Measurements from ENCODE around the gene PTPRN2. TPM values are rescaled to one million over a fixed set of nuclear protein-coding genes. Genes with fewer than 3 reads are reported as not detected.

The PTPRN2 gene
- total RNA-seq, 1 experiment from 2014 or later, result 1.7 TPM

- Histone ChIP-seq H3K79me2 (ENCODE audit: low read length) (no peaks in the 10 kb centered on the region), H3K36me3 (ENCODE audit: insufficient read depth, low read length) (no peaks in the 10 kb centered on the region), H3K27ac (ENCODE audit: low read length) (no peak overlapping the region), H3K27me3 (ENCODE audit: low read length) (no peaks in the 10 kb centered on the region), H3K9ac (ENCODE audit: low read length) (no peak overlapping the region), H3K9me2 (replicated peaks; ENCODE audit: insufficient read depth, low read length) (no peaks in the 10 kb centered on the region), H3K4me1 (ENCODE audit: low read length) (no peaks in the 10 kb centered on the region), H3K9me3 (ENCODE audit: low read length) (no peaks in the 10 kb centered on the region), H4K20me1 (ENCODE audit: insufficient read depth, low read depth, low read length) (no peaks in the 10 kb centered on the region), H3K4me3 (ENCODE audit: low read length) (no peak overlapping the region), H3K4me2 (ENCODE audit: low read depth, low read length, poor library complexity, severe bottlenecking) (no peak overlapping the region), H2AFZ (ENCODE audit: low read length) (no peak overlapping the region)
- no peak for DNase-seq
These were observed 1046.1 kb downstream of the PTPRN2 start for GRCh38 chr7:157541295-157542067.

- Histone ChIP-seq H3K27ac (ENCODE audit: low read length) (no peak overlapping the region), H3K4me1 (ENCODE audit: low read length) (no peaks in the 10 kb centered on the region), H2AFZ (ENCODE audit: low read length) (no peak overlapping the region), H3K27me3 (ENCODE audit: low read length) (no peaks in the 10 kb centered on the region), H3K36me3 (ENCODE audit: insufficient read depth, low read length) (no peaks in the 10 kb centered on the region), H3K9me2 (replicated peaks; ENCODE audit: insufficient read depth, low read length) (no peaks in the 10 kb centered on the region), H3K9ac (ENCODE audit: low read length) (no peak overlapping the region), H4K20me1 (ENCODE audit: insufficient read depth, low read depth, low read length) (no peaks in the 10 kb centered on the region), H3K9me3 (ENCODE audit: low read length) (no peaks in the 10 kb centered on the region), H3K4me3 (ENCODE audit: low read length) (no peak overlapping the region), H3K4me2 (ENCODE audit: low read depth, low read length, poor library complexity, severe bottlenecking) (no peak overlapping the region), H3K79me2 (ENCODE audit: low read length) (no peaks in the 10 kb centered on the region)
- no peak for DNase-seq
These were observed 1046.9 kb downstream of the PTPRN2 start for GRCh38 chr7:157540606-157541294.

GRCh38 chr7:157540020-157540419 lies 1047.6 kb downstream of the PTPRN2 start:
- H2AFZ ChIP-seq (ENCODE audit: low read length), result no peak overlapping the region
- H3K9ac ChIP-seq (ENCODE audit: low read length), result no peak overlapping the region
- no peaks in the 10 kb centered on the region for H3K79me2 ChIP-seq (ENCODE audit: low read length)
- H3K27ac ChIP-seq (ENCODE audit: low read length), result no peak overlapping the region
- H3K4me1 ChIP-seq (ENCODE audit: low read length), result no peaks in the 10 kb centered on the region
- DNase-seq, result no peak
- H3K36me3 ChIP-seq (ENCODE audit: insufficient read depth, low read length), result no peaks in the 10 kb centered on the region
- H3K9me2 ChIP-seq (replicated peaks; ENCODE audit: insufficient read depth, low read length), result no peaks in the 10 kb centered on the region
- H3K9me3 ChIP-seq (ENCODE audit: low read length), result no peaks in the 10 kb centered on the region
- no peaks in the 10 kb centered on the region for H4K20me1 ChIP-seq (ENCODE audit: insufficient read depth, low read depth, low read length)
- no peak overlapping the region for H3K4me2 ChIP-seq (ENCODE audit: low read depth, low read length, poor library complexity, severe bottlenecking)
- H3K27me3 ChIP-seq (ENCODE audit: low read length), result no peaks in the 10 kb centered on the region
- H3K4me3 ChIP-seq (ENCODE audit: low read length), result no peak overlapping the region

- Histone ChIP-seq H3K9ac (ENCODE audit: low read length) (no peak overlapping the region), H4K20me1 (ENCODE audit: insufficient read depth, low read depth, low read length) (no peaks in the 10 kb centered on the region), H3K9me2 (replicated peaks; ENCODE audit: insufficient read depth, low read length) (no peaks in the 10 kb centered on the region), H3K27ac (ENCODE audit: low read length) (no peak overlapping the region), H3K4me2 (ENCODE audit: low read depth, low read length, poor library complexity, severe bottlenecking) (no peak overlapping the region), H2AFZ (ENCODE audit: low read length) (no peak overlapping the region), H3K4me3 (ENCODE audit: low read length) (no peak overlapping the region), H3K4me1 (ENCODE audit: low read length) (no peaks in the 10 kb centered on the region), H3K27me3 (ENCODE audit: low read length) (no peaks in the 10 kb centered on the region), H3K9me3 (ENCODE audit: low read length) (no peaks in the 10 kb centered on the region), H3K79me2 (ENCODE audit: low read length) (no peaks in the 10 kb centered on the region), H3K36me3 (ENCODE audit: insufficient read depth, low read length) (no peaks in the 10 kb centered on the region)
- DNase-seq, result no peak
These were observed 1048.1 kb downstream of the PTPRN2 start for GRCh38 chr7:157539521-157539920.

- no peak overlapping the region for H3K4me3 ChIP-seq (ENCODE audit: low read length)
- no peaks in the 10 kb centered on the region for H4K20me1 ChIP-seq (ENCODE audit: insufficient read depth, low read depth, low read length)
- no peaks in the 10 kb centered on the region for H3K79me2 ChIP-seq (ENCODE audit: low read length)
- no peaks in the 10 kb centered on the region for H3K9me2 ChIP-seq (replicated peaks; ENCODE audit: insufficient read depth, low read length)
- no peaks in the 10 kb centered on the region for H3K4me1 ChIP-seq (ENCODE audit: low read length)
- H3K4me2 ChIP-seq (ENCODE audit: low read depth, low read length, poor library complexity, severe bottlenecking), result no peak overlapping the region
- no peak overlapping the region for H2AFZ ChIP-seq (ENCODE audit: low read length)
- no peaks in the 10 kb centered on the region for H3K9me3 ChIP-seq (ENCODE audit: low read length)
- no peak overlapping the region for H3K27ac ChIP-seq (ENCODE audit: low read length)
- H3K27me3 ChIP-seq (ENCODE audit: low read length), result no peaks in the 10 kb centered on the region
- no peak for DNase-seq
- H3K9ac ChIP-seq (ENCODE audit: low read length), result no peak overlapping the region
- no peaks in the 10 kb centered on the region for H3K36me3 ChIP-seq (ENCODE audit: insufficient read depth, low read length)
These were observed 1048.9 kb downstream of the PTPRN2 start for GRCh38 chr7:157538735-157539134.

GRCh38 chr7:157538321-157538720 lies 1049.3 kb downstream of the PTPRN2 start:
- DNase-seq, result no peak
- Histone ChIP-seq H3K4me1 (ENCODE audit: low read length) (no peaks in the 10 kb centered on the region), H3K9ac (ENCODE audit: low read length) (no peak overlapping the region), H3K79me2 (ENCODE audit: low read length) (no peaks in the 10 kb centered on the region), H3K27ac (ENCODE audit: low read length) (no peak overlapping the region), H3K9me3 (ENCODE audit: low read length) (no peaks in the 10 kb centered on the region), H3K4me3 (ENCODE audit: low read length) (no peak overlapping the region), H2AFZ (ENCODE audit: low read length) (no peak overlapping the region), H3K9me2 (replicated peaks; ENCODE audit: insufficient read depth, low read length) (no peaks in the 10 kb centered on the region), H3K36me3 (ENCODE audit: insufficient read depth, low read length) (no peaks in the 10 kb centered on the region), H3K27me3 (ENCODE audit: low read length) (no peaks in the 10 kb centered on the region), H3K4me2 (ENCODE audit: low read depth, low read length, poor library complexity, severe bottlenecking) (no peak overlapping the region), H4K20me1 (ENCODE audit: insufficient read depth, low read depth, low read length) (no peaks in the 10 kb centered on the region)

- Histone ChIP-seq H4K20me1 (ENCODE audit: insufficient read depth, low read depth, low read length) (no peaks in the 10 kb centered on the region), H3K27ac (ENCODE audit: low read length) (no peak overlapping the region), H3K9me3 (ENCODE audit: low read length) (no peaks in the 10 kb centered on the region), H3K4me1 (ENCODE audit: low read length) (no peaks in the 10 kb centered on the region), H3K4me3 (ENCODE audit: low read length) (no peak overlapping the region), H3K9ac (ENCODE audit: low read length) (no peak overlapping the region), H3K4me2 (ENCODE audit: low read depth, low read length, poor library complexity, severe bottlenecking) (no peak overlapping the region), H3K27me3 (ENCODE audit: low read length) (no peaks in the 10 kb centered on the region), H3K79me2 (ENCODE audit: low read length) (no peaks in the 10 kb centered on the region), H2AFZ (ENCODE audit: low read length) (no peak overlapping the region), H3K9me2 (replicated peaks; ENCODE audit: insufficient read depth, low read length) (no peaks in the 10 kb centered on the region), H3K36me3 (ENCODE audit: insufficient read depth, low read length) (no peaks in the 10 kb centered on the region)
- DNase-seq, result no peak
These were observed 1050.6 kb downstream of the PTPRN2 start for GRCh38 chr7:157537056-157537455.

- H3K79me2 ChIP-seq (ENCODE audit: low read length), result no peaks in the 10 kb centered on the region
- no peak overlapping the region for H2AFZ ChIP-seq (ENCODE audit: low read length)
- no peak overlapping the region for H3K27ac ChIP-seq (ENCODE audit: low read length)
- H3K9me2 ChIP-seq (replicated peaks; ENCODE audit: insufficient read depth, low read length), result no peaks in the 10 kb centered on the region
- H3K4me3 ChIP-seq (ENCODE audit: low read length), result no peak overlapping the region
- H3K9me3 ChIP-seq (ENCODE audit: low read length), result no peaks in the 10 kb centered on the region
- DNase-seq, result no peak
- H4K20me1 ChIP-seq (ENCODE audit: insufficient read depth, low read depth, low read length), result no peaks in the 10 kb centered on the region
- no peaks in the 10 kb centered on the region; the same call in 1 of the 2 replicates for H3K27me3 ChIP-seq (ENCODE audit: low read length)
- no peak overlapping the region for H3K9ac ChIP-seq (ENCODE audit: low read length)
- H3K4me1 ChIP-seq (ENCODE audit: low read length), result no peaks in the 10 kb centered on the region
- no peaks in the 10 kb centered on the region for H3K36me3 ChIP-seq (ENCODE audit: insufficient read depth, low read length)
- H3K4me2 ChIP-seq (ENCODE audit: low read depth, low read length, poor library complexity, severe bottlenecking), result no peak overlapping the region
These were observed 1055.6 kb downstream of the PTPRN2 start for GRCh38 chr7:157532068-157532467.
